C4-2B (cell line): ENCODE results near the gene PIKFYVE.

Experiments
- ZFX ChIP-seq: fragments of 450-650 bp; IDR thresholded peaks from 2 replicates; pipeline ENCODE4 v1.6.1; 2017
- TF ChIP-seq, protein P1 (sequence below): fragments of 450-650 bp; conservative IDR thresholded peaks from 2 replicates; pipeline ENCODE4 v1.5.1; 2017; ENCODE audit warnings: mild to moderate bottlenecking

DNA sequence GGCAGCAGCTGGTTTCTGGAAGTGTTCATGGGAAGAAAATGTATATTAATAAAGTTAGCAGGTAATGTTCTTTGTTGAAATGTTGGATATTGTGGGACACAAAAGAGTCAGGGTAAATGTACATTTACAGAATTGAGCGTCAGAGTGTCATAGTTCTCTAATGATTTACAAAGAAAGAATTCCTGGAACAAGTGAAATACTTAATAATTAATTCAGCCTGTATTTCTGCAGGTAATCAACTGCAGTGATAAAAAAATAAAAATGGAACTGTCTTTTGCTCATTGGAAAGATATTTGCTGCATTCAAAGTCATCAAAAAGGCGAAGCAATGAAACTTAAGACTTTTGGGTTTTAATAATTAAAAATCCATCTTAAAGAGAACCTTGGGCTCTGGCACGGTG lies 113.1 kb downstream of the PIKFYVE start:
- TF ChIP-seq, protein P1, sequence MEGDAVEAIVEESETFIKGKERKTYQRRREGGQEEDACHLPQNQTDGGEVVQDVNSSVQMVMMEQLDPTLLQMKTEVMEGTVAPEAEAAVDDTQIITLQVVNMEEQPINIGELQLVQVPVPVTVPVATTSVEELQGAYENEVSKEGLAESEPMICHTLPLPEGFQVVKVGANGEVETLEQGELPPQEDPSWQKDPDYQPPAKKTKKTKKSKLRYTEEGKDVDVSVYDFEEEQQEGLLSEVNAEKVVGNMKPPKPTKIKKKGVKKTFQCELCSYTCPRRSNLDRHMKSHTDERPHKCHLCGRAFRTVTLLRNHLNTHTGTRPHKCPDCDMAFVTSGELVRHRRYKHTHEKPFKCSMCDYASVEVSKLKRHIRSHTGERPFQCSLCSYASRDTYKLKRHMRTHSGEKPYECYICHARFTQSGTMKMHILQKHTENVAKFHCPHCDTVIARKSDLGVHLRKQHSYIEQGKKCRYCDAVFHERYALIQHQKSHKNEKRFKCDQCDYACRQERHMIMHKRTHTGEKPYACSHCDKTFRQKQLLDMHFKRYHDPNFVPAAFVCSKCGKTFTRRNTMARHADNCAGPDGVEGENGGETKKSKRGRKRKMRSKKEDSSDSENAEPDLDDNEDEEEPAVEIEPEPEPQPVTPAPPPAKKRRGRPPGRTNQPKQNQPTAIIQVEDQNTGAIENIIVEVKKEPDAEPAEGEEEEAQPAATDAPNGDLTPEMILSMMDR, result no peak
- no peak for TF ChIP-seq ZFX
